GM18511 (cell line): ENCODE results near the gene KREMEN1.

Experiments
- ATAC-seq: cut with Tn5 transposase; IDR thresholded peaks from one replicate; pipeline ENCODE4 v1.9.1; 2021; ENCODE audit warnings: mild to moderate bottlenecking, moderate library complexity; ENCODE audit not compliant: unreplicated experiment

Gene KREMEN1

GRCh38 chr22:29126670-29127395, 54.0 kb downstream of the KREMEN1 start:
- ATAC-seq, result no peak

- no peak for ATAC-seq
Observed at GRCh38 chr22:29128891-29129807, 56.3 kb downstream of the KREMEN1 start.

- ATAC-seq, result no peak
Observed at GRCh38 chr22:29129808-29130140, 56.9 kb downstream of the KREMEN1 start.

- ATAC-seq, result no peak
Observed at GRCh38 chr22:29130476-29130875, 57.6 kb downstream of the KREMEN1 start.

DNA sequence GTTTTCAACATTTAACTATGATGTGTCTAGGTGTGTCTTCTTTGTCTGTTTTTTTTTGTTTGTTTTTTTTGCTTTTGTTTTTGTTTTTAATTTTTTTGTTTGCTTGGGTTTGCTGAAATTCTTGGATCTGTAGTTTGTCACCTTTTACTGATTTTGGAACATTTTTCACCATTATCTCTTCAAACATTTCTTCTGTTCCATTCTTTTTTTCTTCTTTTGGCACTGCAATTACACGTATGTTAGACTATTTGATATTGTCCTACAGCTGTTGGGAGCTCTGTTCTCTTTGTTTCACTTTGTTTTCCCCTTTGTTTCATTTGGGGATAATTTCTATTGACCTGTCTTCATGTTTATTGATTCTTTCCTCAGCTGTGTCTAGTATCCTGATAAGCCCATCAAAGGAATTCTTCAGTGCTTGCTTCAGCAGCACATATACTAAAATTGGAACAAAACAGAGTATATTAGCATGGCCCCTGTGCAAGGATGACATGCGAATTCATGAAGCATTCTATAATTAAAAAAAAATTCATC, 60.8 kb downstream of the KREMEN1 start:
- no peak for ATAC-seq

GRCh38 chr22:29134448-29134847, 61.6 kb downstream of the KREMEN1 start:
- ATAC-seq, result no peak

DNA sequence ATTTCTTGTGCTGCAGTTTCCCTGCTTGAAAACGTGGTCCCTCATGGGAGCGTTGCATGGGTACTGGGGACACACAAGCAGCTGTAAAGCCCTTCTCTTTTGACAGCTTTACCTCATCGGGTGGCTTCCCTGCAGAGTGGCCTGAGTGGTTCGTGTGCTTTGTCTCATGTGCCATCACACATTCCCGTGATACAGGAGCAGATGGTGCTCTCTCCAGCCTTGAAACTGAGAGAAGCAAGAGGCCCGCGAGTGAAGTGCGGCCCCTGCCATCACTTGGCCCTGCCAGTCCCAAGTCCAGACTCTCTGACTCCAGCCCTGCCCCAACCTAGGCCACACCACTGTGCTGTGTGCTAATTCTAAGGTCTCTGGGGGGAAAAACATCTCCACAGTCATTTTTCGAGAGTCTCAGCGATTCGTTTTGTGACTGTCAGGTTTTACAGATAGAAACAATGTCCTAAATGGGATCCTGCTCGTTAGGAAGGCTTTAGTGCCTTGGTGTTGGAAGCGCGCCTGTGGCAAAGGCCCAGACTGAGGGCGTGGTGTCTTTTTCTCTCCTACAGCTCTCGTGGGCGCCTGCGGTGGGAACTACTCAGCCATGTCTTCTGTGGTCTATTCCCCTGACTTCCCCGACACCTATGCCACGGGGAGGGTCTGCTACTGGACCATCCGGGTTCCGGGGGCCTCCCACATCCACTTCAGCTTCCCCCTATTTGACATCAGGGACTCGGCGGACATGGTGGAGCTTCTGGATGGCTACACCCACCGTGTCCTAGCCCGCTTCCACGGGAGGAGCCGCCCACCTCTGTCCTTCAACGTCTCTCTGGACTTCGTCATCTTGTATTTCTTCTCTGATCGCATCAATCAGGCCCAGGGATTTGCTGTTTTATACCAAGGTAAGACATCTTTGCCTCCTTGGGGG, 64.2 kb downstream of the KREMEN1 start:
- ATAC-seq, result no peak

- ATAC-seq, result no peak
Observed at GRCh38 chr22:29138556-29139305, 65.9 kb downstream of the KREMEN1 start.

DNA sequence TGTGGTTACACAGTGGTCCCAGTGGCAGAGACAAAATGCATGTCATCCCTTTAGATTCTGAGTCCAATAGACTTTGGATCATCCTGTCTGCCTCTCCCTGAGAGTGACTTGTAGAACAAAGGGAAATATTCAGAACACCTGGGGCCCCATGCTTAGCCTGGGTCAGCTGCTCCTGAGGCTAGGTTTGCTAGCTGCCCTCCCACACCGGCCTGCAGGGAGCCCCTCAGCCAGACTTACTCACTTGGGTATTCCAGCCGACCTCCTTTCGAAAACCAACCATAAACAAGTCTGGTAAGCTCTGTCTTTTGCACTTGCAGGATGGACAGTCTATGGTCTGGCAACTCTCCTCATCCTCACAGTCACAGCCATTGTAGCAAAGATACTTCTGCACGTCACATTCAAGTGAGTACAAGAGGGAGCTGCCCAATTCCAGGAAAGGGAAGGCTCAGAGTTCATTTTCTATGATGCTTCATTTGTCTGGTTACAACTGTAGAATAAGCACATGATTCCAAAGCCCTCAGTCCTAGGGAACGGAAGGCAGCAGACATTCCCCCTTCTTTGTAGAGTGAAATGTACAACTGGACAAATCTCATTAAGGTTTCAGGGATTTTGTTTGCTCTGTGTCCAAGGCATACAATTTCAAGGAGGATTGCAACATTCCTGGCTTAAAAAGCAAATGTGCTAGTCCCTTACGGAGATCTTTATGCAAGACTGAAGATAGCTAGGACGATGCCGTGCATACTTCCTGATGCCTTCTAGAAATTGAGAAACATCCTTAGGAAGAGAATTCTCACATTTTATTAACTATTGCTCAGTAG, 67.3 kb downstream of the KREMEN1 start:
- no peak for ATAC-seq

- no peak for ATAC-seq
Observed at GRCh38 chr22:29141078-29141688, 68.3 kb downstream of the KREMEN1 start.

DNA sequence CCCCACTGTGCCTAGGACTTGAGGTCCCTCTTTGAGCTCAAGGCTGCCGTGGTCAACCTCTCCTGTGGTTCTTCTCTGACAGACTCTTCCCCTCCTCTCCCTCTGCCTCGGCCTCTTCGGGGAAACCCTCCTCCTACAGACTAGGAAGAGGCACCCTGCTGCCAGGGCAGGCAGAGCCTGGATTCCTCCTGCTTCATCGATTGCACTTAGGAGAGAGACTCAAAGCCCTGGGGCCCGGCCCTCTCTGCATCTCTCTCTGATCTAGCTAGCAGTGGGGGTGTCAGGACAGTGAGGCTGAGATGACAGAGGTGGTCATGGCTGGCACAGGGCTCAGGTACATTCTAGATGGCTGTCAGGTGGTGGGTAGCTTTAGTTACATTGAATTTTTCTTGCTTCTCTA, 69.3 kb downstream of the KREMEN1 start:
- no peak for ATAC-seq

- no peak for ATAC-seq
Observed at GRCh38 chr22:29143941-29144785, 71.3 kb downstream of the KREMEN1 start.

DNA sequence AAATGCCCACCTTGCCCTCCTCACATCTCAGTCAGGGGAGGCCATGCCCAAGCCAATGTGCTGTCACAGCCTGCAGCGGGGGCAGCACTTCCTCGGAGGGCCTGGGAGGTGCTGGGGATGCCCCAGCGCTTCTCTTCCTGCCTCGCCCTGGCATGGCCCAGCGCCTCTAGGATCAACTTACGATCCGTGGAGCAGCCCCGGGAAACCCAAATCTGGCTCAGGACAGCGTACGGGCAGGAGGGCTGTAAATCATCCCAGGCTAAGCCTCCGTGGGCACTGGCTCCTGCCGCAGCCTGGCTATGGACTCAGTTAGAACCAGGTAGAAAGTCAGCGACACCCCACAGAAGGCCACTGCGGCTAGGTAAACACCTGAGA, 71.9 kb downstream of the KREMEN1 start:
- ATAC-seq, result no peak

GRCh38 chr22:29145321-29146072, 72.7 kb downstream of the KREMEN1 start:
- ATAC-seq, result no peak

DNA sequence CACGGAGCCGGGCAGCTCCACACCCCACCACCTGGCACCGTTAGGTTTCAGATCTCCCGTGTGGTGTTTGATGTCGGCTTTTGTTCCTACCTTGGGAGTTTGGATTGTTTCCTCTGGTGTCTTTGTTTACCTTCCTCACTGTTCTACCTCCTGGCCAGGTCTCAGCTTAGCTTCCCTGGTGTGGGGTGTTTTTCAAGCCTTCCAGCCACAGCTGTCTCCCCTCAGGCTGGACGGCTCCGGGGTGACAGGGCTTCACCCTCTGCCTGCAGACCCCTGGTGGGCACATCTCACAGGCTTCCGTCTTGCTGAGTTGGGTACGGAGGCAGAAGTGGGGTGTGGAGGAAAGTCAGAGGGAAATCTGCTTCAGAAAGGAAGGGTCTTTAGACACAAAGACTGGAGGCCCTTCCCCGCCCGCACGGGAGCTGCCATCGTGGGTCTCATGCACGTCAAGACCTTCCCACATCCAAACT, 73.3 kb downstream of the KREMEN1 start:
- ATAC-seq, result no peak

DNA sequence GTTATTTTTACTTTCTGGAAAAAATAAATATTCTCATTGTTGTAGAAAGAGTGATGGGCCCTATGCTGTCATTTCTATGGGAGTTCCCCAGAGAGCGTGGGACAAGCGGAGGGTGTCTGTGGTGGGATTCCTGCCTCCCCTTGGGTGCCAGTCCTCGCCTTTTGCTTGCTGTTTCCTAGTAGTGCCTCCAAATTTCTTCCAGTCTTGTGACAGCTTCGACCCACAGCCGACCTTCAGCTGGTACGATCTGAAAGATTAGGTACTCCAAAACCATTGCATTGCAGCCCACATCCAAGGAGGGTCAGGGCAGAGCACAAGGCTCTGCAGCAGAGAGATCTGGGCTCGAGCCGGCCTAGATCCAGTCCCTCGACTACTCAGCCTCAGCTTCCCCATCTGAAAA, 73.9 kb downstream of the KREMEN1 start:
- ATAC-seq, result no peak

DNA sequence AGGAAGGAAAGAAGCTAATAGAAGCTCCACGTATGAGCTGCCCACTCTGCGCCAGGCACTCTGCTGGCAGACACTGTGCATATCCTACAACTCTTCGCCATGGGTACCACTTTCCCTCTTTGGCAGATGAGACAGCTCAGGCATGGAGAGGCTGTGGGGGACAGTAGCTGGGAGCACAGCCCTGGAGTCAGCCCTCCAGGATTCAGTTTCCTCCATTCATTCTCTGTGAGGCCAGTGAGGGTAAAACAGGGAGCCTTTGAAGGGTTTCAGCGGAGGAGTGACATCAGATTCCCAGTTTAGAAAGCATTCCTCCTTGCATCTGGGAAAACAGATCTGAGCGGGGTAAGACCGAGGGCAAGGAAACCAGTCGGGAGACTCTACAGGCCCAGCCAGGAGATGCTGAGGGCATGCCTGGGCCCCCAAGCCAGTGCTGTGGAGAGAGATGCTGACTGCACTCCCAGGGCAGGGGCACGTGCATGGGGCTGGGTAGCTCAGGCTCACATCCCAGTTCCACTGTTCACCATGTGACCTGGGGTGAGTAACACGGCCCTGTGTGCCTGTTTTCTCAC, 74.6 kb downstream of the KREMEN1 start:
- ATAC-seq, result no peak
